ES-I3 (cell line): ENCODE measurements around the gene GPR158.
"Not testable (repeated sequence)": the region's sequence is repeated elsewhere in the genome, so short reads cannot be mapped to it uniquely, and the experiment has no call there.

Source experiments
- H3K36me3 ChIP-seq: 2 replicates; pipeline ENCODE4 v1.6.1; 2013; ENCODE audit warnings: mild to moderate bottlenecking, low read length, control low read depth, moderate library complexity; ENCODE audit not compliant: insufficient read depth
- H3K4me1 ChIP-seq: 2 replicates; pipeline ENCODE4 v1.6.1; 2013; ENCODE audit warnings: mild to moderate bottlenecking, control low read depth, low read length; ENCODE audit not compliant: insufficient read depth
- H3K9ac ChIP-seq: 2 replicates; pipeline ENCODE4 v1.6.1; 2013; ENCODE audit warnings: low read depth, mild to moderate bottlenecking, low read length, moderate library complexity
- H3K9me3 ChIP-seq: 2 replicates; pipeline ENCODE4 v1.6.1; 2013; ENCODE audit warnings: mild to moderate bottlenecking, low read length, moderate library complexity; ENCODE audit not compliant: control insufficient read depth, insufficient read depth

Gene GPR158

GRCh38 chr10:25296324-25296723 lies 121.5 kb downstream of the GPR158 start:
- H3K36me3 ChIP-seq = no peaks in the 10 kb centered on the region
- no peaks in the 10 kb centered on the region for H3K4me1 ChIP-seq
- H3K9ac ChIP-seq = no peak overlapping the region
- no peaks in the 10 kb centered on the region for H3K9me3 ChIP-seq

- no peaks in the 10 kb centered on the region for H3K36me3 ChIP-seq
- no peak overlapping the region for H3K9ac ChIP-seq
- no peaks in the 10 kb centered on the region for H3K9me3 ChIP-seq
- no peaks in the 10 kb centered on the region for H3K4me1 ChIP-seq
These were observed 122.7 kb downstream of the GPR158 start for GRCh38 chr10:25297466-25297865.

GRCh38 chr10:25300073-25300472 lies 125.3 kb downstream of the GPR158 start:
- Histone ChIP-seq H3K36me3 (no peaks in the 10 kb centered on the region), H3K4me1 (no peaks in the 10 kb centered on the region), H3K9ac (no peak overlapping the region), H3K9me3 (no peaks in the 10 kb centered on the region)

DNA sequence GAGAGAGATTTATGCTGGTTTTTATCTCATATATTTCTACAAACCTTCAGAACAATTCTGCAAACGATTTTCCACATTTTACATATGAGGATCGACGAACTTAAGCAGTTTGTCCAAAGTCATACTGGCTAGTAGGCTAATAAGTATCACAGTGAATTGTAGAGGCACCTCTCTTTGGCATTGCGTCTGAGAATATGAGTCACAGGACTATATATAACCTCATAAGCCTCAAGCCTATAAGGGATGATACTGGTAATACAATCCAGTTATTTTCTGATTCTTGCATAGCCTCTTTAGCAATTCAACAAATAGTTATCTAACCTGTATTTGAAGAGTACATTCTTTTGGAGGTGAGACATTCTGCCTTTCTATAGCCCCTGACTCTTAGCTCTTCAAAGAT lies 129.8 kb downstream of the GPR158 start:
- no peaks in the 10 kb centered on the region; the same call in 1 of the 2 replicates for H3K9me3 ChIP-seq
- H3K9ac ChIP-seq = no peak overlapping the region
- H3K4me1 ChIP-seq = no peaks in the 10 kb centered on the region
- no peaks in the 10 kb centered on the region for H3K36me3 ChIP-seq

DNA sequence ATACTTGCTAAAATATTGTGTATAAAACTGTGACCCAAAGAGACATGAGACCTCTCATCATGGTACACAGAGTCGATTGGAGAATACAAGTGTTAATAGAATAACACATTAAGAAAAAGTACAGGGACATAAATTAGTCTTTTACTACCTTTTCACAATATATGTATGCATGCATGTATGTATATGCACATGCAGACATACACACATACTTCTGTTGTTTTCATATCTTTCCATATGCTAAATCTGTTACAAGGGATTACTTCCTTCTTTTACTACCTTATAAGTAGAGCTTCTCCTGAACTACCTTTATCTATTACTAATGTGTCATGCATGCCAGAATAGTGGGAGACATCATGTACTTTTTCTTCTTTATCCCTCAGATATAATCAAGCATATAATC lies 131.6 kb downstream of the GPR158 start:
- Histone ChIP-seq H3K4me1 (no peaks in the 10 kb centered on the region), H3K9ac (no peak overlapping the region), H3K36me3 (no peaks in the 10 kb centered on the region), H3K9me3 (no peaks in the 10 kb centered on the region; the same call in 1 of the 2 replicates)

GRCh38 chr10:25308278-25308677 lies 133.5 kb downstream of the GPR158 start:
- no peak overlapping the region for H3K9ac ChIP-seq
- no peaks in the 10 kb centered on the region; the same call in 1 of the 2 replicates for H3K9me3 ChIP-seq
- H3K4me1 ChIP-seq = no peaks in the 10 kb centered on the region
- H3K36me3 ChIP-seq = no peaks in the 10 kb centered on the region

DNA sequence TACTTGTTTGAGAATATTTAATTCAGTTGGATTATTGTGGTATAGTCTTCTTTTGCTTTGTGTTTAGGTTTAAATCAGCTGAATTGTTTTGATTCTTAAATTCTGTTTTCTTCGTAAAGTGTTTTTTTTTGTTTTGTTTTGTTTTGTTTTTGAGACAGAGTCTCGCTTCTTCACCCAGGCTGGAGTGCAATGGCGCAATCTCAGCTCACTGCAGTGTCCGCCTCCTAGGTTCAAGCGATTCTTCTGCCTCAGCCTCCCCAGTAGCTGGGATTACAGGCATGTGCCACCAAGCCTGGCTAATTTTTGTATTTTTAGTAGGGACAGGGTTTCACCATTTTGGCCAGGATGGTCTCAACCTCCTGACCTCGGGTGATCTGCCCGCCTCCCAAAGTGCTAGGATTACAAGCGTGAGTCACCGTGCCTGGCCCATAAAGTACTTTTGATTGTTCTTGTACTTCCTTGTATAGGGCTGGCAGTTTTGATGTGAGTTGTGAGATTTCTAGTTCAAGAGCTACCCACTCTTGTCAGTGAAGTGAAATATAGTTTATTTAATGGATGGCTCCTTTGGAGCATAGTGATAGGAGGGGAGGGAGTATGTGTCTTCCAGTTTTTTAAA lies 142.9 kb downstream of the GPR158 start:
- H3K9ac ChIP-seq, H3K4me1 ChIP-seq, H3K9me3 ChIP-seq, H3K36me3 ChIP-seq: not testable (repeated sequence)

DNA sequence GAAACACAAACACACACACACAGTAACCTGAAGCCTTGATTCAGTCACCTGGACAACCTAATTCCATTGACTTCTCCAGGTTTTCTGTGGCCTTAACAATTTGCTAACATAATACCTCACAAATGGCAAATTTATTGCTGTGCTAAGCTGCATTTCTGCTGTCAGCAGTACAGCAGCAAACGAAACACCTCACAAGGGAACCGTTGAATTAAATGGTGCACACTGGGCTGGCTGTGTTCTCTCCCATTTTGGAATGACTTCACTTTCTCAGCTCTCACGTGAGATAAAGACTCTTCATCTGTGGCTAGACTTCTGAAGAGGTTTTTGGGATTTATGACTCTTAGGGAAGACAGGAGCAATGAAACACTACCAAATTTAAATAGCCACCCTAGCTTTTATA lies 152.5 kb downstream of the GPR158 start:
- H3K4me1 ChIP-seq = peaks cover 8% of the 10 kb centered on the region; the same call in 1 of the 2 replicates
- no peak overlapping the region for H3K9ac ChIP-seq
- no peaks in the 10 kb centered on the region for H3K9me3 ChIP-seq
- no peaks in the 10 kb centered on the region for H3K36me3 ChIP-seq

- Histone ChIP-seq H3K9me3 (no peaks in the 10 kb centered on the region), H3K4me1 (peaks cover 8% of the 10 kb centered on the region; the same call in 1 of the 2 replicates), H3K9ac (no peak overlapping the region), H3K36me3 (no peaks in the 10 kb centered on the region)
These were observed 153.6 kb downstream of the GPR158 start for GRCh38 chr10:25328361-25328760.

DNA sequence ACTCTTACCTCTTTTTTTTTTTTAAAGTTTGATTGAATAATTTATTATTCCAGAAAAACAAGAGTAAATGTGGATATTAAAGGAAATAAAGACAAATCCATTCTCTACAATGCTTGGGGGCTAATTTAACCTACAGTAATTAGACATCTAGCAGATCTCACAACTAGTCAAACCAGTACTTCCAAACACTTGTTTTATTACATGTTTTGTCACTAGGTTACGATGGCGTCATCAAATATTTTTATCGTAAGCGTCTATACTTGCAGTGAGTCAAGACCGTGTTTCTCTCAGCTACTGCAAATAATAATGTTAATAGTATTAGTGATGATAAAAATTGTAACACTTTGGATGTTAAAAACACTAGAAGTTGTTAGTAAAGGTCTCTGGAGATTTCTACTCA lies 154.8 kb downstream of the GPR158 start:
- H3K9ac ChIP-seq, H3K9me3 ChIP-seq, H3K36me3 ChIP-seq, H3K4me1 ChIP-seq: not testable (repeated sequence)

DNA sequence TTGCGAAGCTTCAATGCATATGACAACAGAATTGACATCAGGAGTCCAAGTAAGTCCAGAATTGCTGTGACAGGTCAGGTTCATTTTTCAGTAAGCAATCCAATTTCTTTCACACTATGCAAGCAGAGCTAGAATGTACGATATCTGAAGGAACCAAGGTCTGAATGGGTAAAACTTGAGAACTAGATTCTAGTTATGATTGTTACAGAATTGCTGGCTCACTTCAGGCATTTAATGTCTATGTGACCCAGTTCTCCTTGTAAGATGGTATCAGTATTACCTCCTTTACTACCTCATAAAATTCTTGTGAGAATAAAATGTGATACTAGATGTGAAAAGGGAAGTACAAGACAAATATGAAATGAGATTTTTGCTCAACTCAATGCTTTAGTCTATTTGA lies 159.6 kb downstream of the GPR158 start:
- no peaks in the 10 kb centered on the region for H3K36me3 ChIP-seq
- peaks cover 8% of the 10 kb centered on the region; the same call in 1 of the 2 replicates for H3K4me1 ChIP-seq
- no peak overlapping the region for H3K9ac ChIP-seq
- no peaks in the 10 kb centered on the region for H3K9me3 ChIP-seq

- Histone ChIP-seq H3K36me3 (no peaks in the 10 kb centered on the region), H3K4me1 (peaks cover 3% of the 10 kb centered on the region; the same call in 1 of the 2 replicates), H3K9ac (no peak overlapping the region), H3K9me3 (no peaks in the 10 kb centered on the region)
These were observed 161.5 kb downstream of the GPR158 start for GRCh38 chr10:25336330-25336729.

DNA sequence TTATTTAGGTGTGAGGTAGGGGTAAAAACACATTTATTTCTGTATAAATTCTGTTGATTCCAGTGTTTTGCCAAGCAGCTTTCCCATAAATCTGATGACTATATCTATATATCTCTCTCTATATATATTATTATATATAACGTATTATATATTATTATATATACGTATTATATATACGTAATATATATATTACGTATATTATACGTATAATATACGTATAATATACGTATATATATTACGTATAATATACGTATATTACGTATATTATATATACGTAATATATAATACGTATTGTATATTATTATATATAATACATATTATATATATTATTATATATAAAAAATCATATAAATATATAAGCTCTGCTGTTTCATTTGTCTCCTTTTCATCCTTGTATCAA lies 163.5 kb downstream of the GPR158 start:
- H3K36me3 ChIP-seq = no peaks in the 10 kb centered on the region
- no peaks in the 10 kb centered on the region for H3K9me3 ChIP-seq
- no peak overlapping the region for H3K9ac ChIP-seq
- no peaks in the 10 kb centered on the region for H3K4me1 ChIP-seq

DNA sequence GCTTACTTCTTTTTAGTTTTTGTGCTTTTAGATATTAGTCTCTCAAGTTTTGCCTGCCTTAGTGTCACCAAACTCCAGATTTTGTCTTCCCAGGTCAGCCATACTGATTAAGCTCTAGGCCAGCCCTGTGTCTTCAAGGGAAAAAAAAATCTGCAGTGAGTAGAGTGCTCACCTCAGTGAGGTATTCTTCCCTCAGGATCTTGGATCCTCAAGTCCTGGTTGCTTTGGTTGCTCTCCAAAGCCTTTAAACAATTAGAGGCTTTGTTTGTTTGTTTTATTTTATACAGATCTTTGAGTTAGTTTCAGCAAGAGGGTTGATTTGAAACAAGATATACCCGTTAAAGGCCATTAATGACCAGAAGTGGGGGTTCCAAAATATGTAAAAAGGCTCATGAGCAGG lies 165.2 kb downstream of the GPR158 start:
- no peaks in the 10 kb centered on the region for H3K36me3 ChIP-seq
- H3K9me3 ChIP-seq = no peaks in the 10 kb centered on the region
- H3K4me1 ChIP-seq = no peaks in the 10 kb centered on the region
- H3K9ac ChIP-seq = no peak overlapping the region

DNA sequence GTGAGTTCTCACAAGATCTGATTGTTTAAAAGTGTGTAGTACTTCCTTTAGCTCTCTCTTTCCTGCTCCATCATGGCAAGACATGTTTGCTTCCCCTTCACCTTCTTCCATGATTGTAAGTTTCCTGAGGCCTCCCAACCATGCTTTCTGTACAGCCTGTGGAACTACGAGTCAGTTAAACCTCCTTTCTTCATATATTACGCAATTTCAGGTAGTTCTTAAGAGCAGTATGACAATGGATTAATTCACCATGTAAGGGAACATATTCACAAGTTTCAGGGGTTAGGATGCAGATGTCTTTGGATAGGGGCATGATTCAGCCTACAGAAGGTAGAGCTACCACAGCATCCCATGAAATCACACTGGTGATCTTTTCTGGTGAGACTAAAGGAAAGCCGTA lies 174.7 kb downstream of the GPR158 start:
- H3K4me1 ChIP-seq = no peaks in the 10 kb centered on the region

GRCh38 chr10:25356609-25357008 lies 181.8 kb downstream of the GPR158 start:
- H3K36me3 ChIP-seq = no peaks in the 10 kb centered on the region
- peaks cover 3% of the 10 kb centered on the region; the same call in 1 of the 2 replicates for H3K9me3 ChIP-seq
- H3K4me1 ChIP-seq = no peaks in the 10 kb centered on the region
- no peak overlapping the region for H3K9ac ChIP-seq

More for the DNA sequence above, 174.7 kb downstream of the GPR158 start:
- Histone ChIP-seq H3K9me3 (peaks cover 3% of the 10 kb centered on the region; the same call in 1 of the 2 replicates), H3K9ac (no peak overlapping the region), H3K36me3 (no peaks in the 10 kb centered on the region)
